Astrocyte of the spinal cord (primary cell): ENCODE measurements around the gene MYRIP.

Experiments
- DNase-seq: peaks from one replicate; pipeline ENCODE4 v3.0.0; 2011; ENCODE audit warnings: low read depth, low spot score
- H3K4me3 ChIP-seq: 2 replicates; pipeline ENCODE4 v1.5.1; 2011; ENCODE audit warnings: low read depth, mild to moderate bottlenecking, low read length, moderate library complexity
- in situ Hi-C: cut with HindIII; loops from 2 replicates; pipeline ENCODE4 v1.10.0; 2017; ENCODE audit warnings: low sequenced_read_pairs
- TF ChIP-seq, protein P1 (sequence below): IDR thresholded peaks from 2 replicates; pipeline ENCODE4 v1.5.1; 2012; ENCODE audit warnings: low read depth, mild to moderate bottlenecking, low read length, inconsistent platforms

MYRIP gene

GRCh38 chr3:40167958-40168357 lies 358.5 kb downstream of the MYRIP start:
- no peak overlapping the region for H3K4me3 ChIP-seq
- TF ChIP-seq, protein P1, sequence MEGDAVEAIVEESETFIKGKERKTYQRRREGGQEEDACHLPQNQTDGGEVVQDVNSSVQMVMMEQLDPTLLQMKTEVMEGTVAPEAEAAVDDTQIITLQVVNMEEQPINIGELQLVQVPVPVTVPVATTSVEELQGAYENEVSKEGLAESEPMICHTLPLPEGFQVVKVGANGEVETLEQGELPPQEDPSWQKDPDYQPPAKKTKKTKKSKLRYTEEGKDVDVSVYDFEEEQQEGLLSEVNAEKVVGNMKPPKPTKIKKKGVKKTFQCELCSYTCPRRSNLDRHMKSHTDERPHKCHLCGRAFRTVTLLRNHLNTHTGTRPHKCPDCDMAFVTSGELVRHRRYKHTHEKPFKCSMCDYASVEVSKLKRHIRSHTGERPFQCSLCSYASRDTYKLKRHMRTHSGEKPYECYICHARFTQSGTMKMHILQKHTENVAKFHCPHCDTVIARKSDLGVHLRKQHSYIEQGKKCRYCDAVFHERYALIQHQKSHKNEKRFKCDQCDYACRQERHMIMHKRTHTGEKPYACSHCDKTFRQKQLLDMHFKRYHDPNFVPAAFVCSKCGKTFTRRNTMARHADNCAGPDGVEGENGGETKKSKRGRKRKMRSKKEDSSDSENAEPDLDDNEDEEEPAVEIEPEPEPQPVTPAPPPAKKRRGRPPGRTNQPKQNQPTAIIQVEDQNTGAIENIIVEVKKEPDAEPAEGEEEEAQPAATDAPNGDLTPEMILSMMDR, result no peak
- no peak for DNase-seq
- in situ Hi-C loops, result no loop called here

DNA sequence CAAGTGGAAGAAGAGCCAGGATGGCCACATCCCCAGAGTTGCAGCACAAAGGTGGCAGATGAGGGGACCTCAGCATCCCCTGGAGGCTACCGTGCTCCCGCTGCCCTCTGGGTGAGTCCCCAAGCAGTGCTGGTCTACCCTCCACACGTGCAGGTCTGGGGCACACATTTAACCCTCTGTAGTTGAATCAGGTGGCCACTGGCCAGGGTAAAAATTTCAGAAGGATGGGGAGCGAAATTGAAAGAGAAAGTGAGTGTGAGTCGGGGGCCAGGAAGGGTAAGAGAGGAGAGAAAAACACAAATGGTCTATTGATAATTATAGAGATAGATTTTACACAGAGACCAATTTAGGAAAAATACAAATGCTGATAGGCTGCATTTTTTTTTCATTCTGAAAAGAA lies 360.6 kb downstream of the MYRIP start:
- no peak for DNase-seq
- H3K4me3 ChIP-seq, result no peak overlapping the region
- in situ Hi-C loops, result no loop called here
- TF ChIP-seq, protein P1, result no peak

GRCh38 chr3:40170395-40170794 lies 361.0 kb downstream of the MYRIP start:
- no peak for DNase-seq
- in situ Hi-C loops, result no loop called here
- H3K4me3 ChIP-seq, result no peak overlapping the region
- TF ChIP-seq, protein P1, result no peak

DNA sequence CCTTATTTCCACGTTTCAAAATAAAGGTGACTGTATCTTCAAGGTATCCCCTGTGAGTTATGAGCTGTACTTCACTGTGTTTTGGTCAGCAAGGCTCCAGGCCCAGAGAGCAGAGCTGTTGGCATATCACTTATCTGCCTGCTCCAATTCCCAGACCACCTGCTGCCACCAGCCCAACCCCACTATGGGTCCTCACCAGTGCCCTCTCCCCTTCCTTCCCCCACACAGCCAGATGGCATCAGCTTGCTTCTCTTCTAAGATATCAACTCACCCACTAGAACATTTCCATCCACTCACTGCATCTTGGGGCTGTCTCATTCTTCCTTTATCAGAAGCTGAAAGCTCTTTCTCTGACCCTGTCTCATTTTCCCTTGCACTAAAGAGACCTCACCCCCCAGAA lies 363.2 kb downstream of the MYRIP start:
- no peak for DNase-seq
- TF ChIP-seq, protein P1, result no peak
- H3K4me3 ChIP-seq, result no peak overlapping the region
- in situ Hi-C loops, result no loop called here

- DNase-seq, result no peak
- TF ChIP-seq, protein P1, result no peak
- no peak overlapping the region for H3K4me3 ChIP-seq
- in situ Hi-C loops, result no loop called here
These were observed 363.9 kb downstream of the MYRIP start for GRCh38 chr3:40173227-40173721.

- in situ Hi-C loops, result no loop called here
- DNase-seq, result no peak
- no peak overlapping the region for H3K4me3 ChIP-seq
- TF ChIP-seq, protein P1, result no peak
These were observed 368.7 kb downstream of the MYRIP start for GRCh38 chr3:40178012-40178594.
